K562 (cell line): ENCODE results near the gene ZSCAN2. TPM values are rescaled to one million over a fixed set of nuclear protein-coding genes. Genes with fewer than 3 reads are reported as not detected.

Source experiments
- ATAC-seq: fragments of 200-7000 bp; cut with Tn5 transposase; 3 replicates; pipeline ENCODE4 v1.9.1; 2020; ENCODE audit warnings: moderate library complexity
- BruUV-seq: library from RNA; stranded (reverse); fragments of 400-500 nt; replicated peaks from 2 replicates; lab custom pipeline; 2021; lab: Mats Ljungman, UMichigan
- CTCF ChIA-PET: fragments of 300-600 bp; formaldehyde crosslinking; extraction: SDS; loops from one replicate; lab custom pipeline; 2021; ENCODE audit warnings: low intra/inter-chr PET ratio; lab: Yijun Ruan, JAX
- POLR2A ChIA-PET: fragments of 300-600, 350-650 bp; sonication (Branson Sonifier 250); formaldehyde crosslinking; extraction: SDS; loops from one replicate; lab custom pipeline; 2021; ENCODE audit warnings: antibody characterized with exemption, inconsistent platforms; lab: Yijun Ruan, JAX
- DNase-seq, 4 experiments: peaks; one replicate each; pipeline versions ENCODE4 v3.0.0 to v3.0.0-alpha.2; 2011 to 2018; ENCODE audit warnings: low spot score in 3 of 4, mixed read lengths in 3 of 4; ENCODE audit errors: extremely low read depth in 1 of 4
- FAIRE-seq: peaks from 2 replicates; lab custom pipeline; 2011; peaks lifted over from hg19 to GRCh38; lab: Jason Lieb, UNC
- H2AFZ ChIP-seq: 2 replicates; pipeline ENCODE4 v1.6.0; 2011; ENCODE audit warnings: low read depth, low read length, control low read depth, inconsistent platforms
- H3K27ac ChIP-seq: fragments of 200-600 bp; 3 replicates; pipeline ENCODE4 v1.8.0; 2011; ENCODE audit warnings: low read depth, mild to moderate bottlenecking, control low read depth, inconsistent platforms, low read length, moderate library complexity, mixed read lengths; ENCODE audit errors: extremely low read depth
- H3K27me3 ChIP-seq, 2 experiments: fragments of 300-600 bp in 1 of 2; 2 replicates in 1 of 2; 3 replicates in 1 of 2; pipeline versions ENCODE4 v1.6.0 to v1.8.0; 2011; ENCODE audit warnings: inconsistent platforms in 2 of 2, low read length in 2 of 2, mild to moderate bottlenecking in 1 of 2, mixed read lengths in 1 of 2, moderate library complexity in 1 of 2; ENCODE audit not compliant: control insufficient read depth in 2 of 2, insufficient read depth in 2 of 2
- H3K36me3 ChIP-seq: fragments of 300-600 bp; 3 replicates; pipeline ENCODE4 v1.8.0; 2011; ENCODE audit warnings: mild to moderate bottlenecking, low read length, inconsistent platforms; ENCODE audit not compliant: control insufficient read depth, insufficient read depth
- H3K4me1 ChIP-seq, 2 experiments: fragments of 200-600 bp in 1 of 2; replicated peaks in 1 of 2; 2 replicates in 1 of 2; 3 replicates in 1 of 2; pipeline versions ENCODE4 v1.5.1 to v1.8.0; 2011; ENCODE audit warnings: inconsistent platforms in 2 of 2, low read length in 2 of 2, mild to moderate bottlenecking in 1 of 2, mixed read lengths in 1 of 2, moderate library complexity in 1 of 2; ENCODE audit not compliant: control insufficient read depth in 2 of 2, insufficient read depth in 2 of 2
- H3K4me2 ChIP-seq: 2 replicates; pipeline ENCODE4 v1.6.1; 2011; ENCODE audit warnings: low read length, control low read depth, inconsistent platforms, mixed read lengths; ENCODE audit not compliant: insufficient read depth
- H3K4me3 ChIP-seq: fragments of 200-600 bp; sonication (generic), shearing (Covaris generic); 2 replicates; pipeline ENCODE4 v1.5.1; 2016; ENCODE audit warnings: control low read depth, inconsistent platforms
- H3K79me2 ChIP-seq: fragments of 200-600 bp; 3 replicates; pipeline ENCODE4 v1.8.0; 2011; ENCODE audit warnings: low read length, inconsistent platforms; ENCODE audit not compliant: control insufficient read depth, insufficient read depth
- H3K9ac ChIP-seq, 2 experiments: 2 replicates each; pipeline versions ENCODE4 v1.6.0 to v1.6.1; 2011; ENCODE audit warnings: low read depth in 2 of 2, low read length in 2 of 2, control low read depth in 1 of 2, inconsistent platforms in 1 of 2, mild to moderate bottlenecking in 1 of 2, mixed read lengths in 1 of 2; ENCODE audit not compliant: insufficient read depth in 1 of 2
- H3K9me1 ChIP-seq: one replicate; pipeline ENCODE4 v1.6.0; 2011; ENCODE audit warnings: inconsistent platforms, mild to moderate bottlenecking, low read length, moderate library complexity; ENCODE audit not compliant: control insufficient read depth, insufficient read depth
- H3K9me3 ChIP-seq: replicated peaks from 2 replicates; pipeline ENCODE4 v1.5.1; 2011; ENCODE audit warnings: low read depth, low read length, inconsistent platforms; ENCODE audit not compliant: control insufficient read depth, insufficient read depth
- H4K20me1 ChIP-seq: replicated peaks from 2 replicates; pipeline ENCODE4 v1.6.1; 2011; ENCODE audit warnings: low read length, inconsistent platforms, mixed read lengths; ENCODE audit not compliant: control insufficient read depth, insufficient read depth
- ATF4 ChIP-seq: fragments of 450-650 bp; formaldehyde crosslinking; IDR thresholded peaks from 2 replicates; pipeline ENCODE4 v1.4.0; 2022; ENCODE audit warnings: mild to moderate bottlenecking, moderate library complexity
- GATA2 ChIP-seq: sonication (generic); formaldehyde crosslinking; IDR thresholded peaks from 2 replicates; pipeline ENCODE4 v1.4.0; 2020; ENCODE audit warnings: mild to moderate bottlenecking, missing genetic modification reagents
- GATAD2B ChIP-seq: fragments of 450-650 bp; IDR thresholded peaks from 2 replicates; pipeline ENCODE4 v1.6.1; 2017; ENCODE audit warnings: mild to moderate bottlenecking, borderline replicate concordance
- MBD2 ChIP-seq: sonication (generic); IDR thresholded peaks from 2 replicates; pipeline ENCODE4 v1.6.1; 2016; ENCODE audit warnings: low read depth, borderline replicate concordance
- NFATC3 ChIP-seq: fragments of 450-650 bp; IDR thresholded peaks from 2 replicates; pipeline ENCODE4 v1.6.1; 2017; ENCODE audit warnings: mild to moderate bottlenecking
- POU5F1 ChIP-seq: fragments of 150-350 bp; IDR thresholded peaks from 2 replicates; pipeline ENCODE4 v1.6.1; 2014; ENCODE audit warnings: borderline replicate concordance, low read length, low read depth, mild to moderate bottlenecking; ENCODE audit not compliant: partially characterized antibody
- PTRF ChIP-seq: fragments of 450-650 bp; IDR thresholded peaks from 2 replicates; pipeline ENCODE4 v1.6.1; 2016; ENCODE audit warnings: mild to moderate bottlenecking, missing genetic modification characterization, missing compliant biosample characterization
- WHSC1 ChIP-seq: IDR thresholded peaks from one replicate; pipeline ENCODE4 v1.6.1; 2012; ENCODE audit warnings: low read length, control low read depth, inconsistent platforms
- ZNF12 ChIP-seq: sonication (generic); formaldehyde crosslinking; IDR thresholded peaks from 2 replicates; pipeline ENCODE4 v1.4.0; 2020; ENCODE audit warnings: mild to moderate bottlenecking, missing genetic modification reagents
- ZNF140 ChIP-seq: fragments of 250-450 bp; sonication (Bioruptor Pico); IDR thresholded peaks from 2 replicates; pipeline ENCODE4 v1.8.0; 2021; ENCODE audit warnings: moderate library complexity, mild to moderate bottlenecking, inconsistent platforms
- WGBS: fragments of 100-300 bp; shearing (Covaris generic); methylation state at CpG from one replicate; pipeline ENCODE4 v1.1.6; 2016; ENCODE audit warnings: low coverage, mixed read lengths; ENCODE audit not compliant: insufficient coverage; ENCODE audit errors: missing lambda C conversion rate; 5-methylcytosine and 5-hydroxymethylcytosine counted together
- in situ Hi-C: fragments of 300-500 bp; cut with MboI; formaldehyde crosslinking; loops from 4 replicates; pipeline ENCODE4 v1.15.0; 2018; ENCODE audit warnings: inconsistent platforms, mixed read lengths
- intact Hi-C: fragments of 100-400 bp; cut with micrococcal nuclease; formaldehyde crosslinking; loops from 2 replicates; pipeline ENCODE4 v1.14.2; 2022
- polyA plus RNA-seq, 8 experiments: library from polyadenylated mRNA; depleted of rRNA in 4 of 8; stranded (reverse) in 5 of 8; unstranded in 3 of 8; fragments of >200 nt; fragmentation: Nextera tagmentation in 2 of 8; fragmentation: Illumina TruSeq in 1 of 8; extraction: Ambion mirVana in 2 of 8; extraction: Trizol in 1 of 8; gene quantifications; 2 replicates each; pipeline versions ENCODE4 v1.2.1 to v1.2.3, GENCODE V29; 2011 to 2014; ENCODE audit warnings: inconsistent platforms in 1 of 8, missing spikeins in 1 of 8
- total RNA-seq, 7 experiments: library from RNA; depleted of rRNA in 6 of 7; stranded (reverse); fragments of >200 nt in 6 of 7; fragmentation: Illumina TruSeq in 2 of 7; extraction: Trizol in 2 of 7; gene quantifications; 2 replicates each; pipeline versions ENCODE4 v1.2.1 to v1.2.3, GENCODE V29; 2011 to 2021; ENCODE audit warnings: low replicate concordance in 1 of 7

The ZSCAN2 gene
- total and polyA plus RNA-seq, 9 of the 15 experiments (the other 6 are each of a cell fraction or from before 2014, with no cell fraction given), result 1.7 to 14.2 (median 6.6) TPM

DNA sequence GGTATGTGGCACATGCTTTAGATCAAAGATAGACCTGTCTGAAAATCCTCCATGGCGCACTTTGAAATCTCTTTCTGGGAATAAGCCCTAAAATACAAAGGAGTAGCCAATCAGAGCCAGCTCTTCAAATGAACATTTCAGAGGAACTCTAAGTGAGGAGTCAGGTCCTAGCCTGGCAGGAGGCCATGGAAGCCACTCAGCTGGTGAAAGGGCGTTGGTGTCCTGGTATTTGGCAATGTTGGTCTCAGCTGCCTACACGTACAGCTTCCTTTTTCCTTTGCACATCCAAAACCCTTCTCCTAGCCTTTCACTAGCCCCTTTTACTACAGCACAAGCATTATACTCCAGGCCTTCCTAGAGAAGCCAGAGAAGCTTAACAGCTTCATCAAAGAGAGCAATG lies 47.7 kb downstream of the ZSCAN2 start:
- Histone ChIP-seq H3K9me3 (no peaks in the 10 kb centered on the region), H3K79me2 (peaks cover 11% of the 10 kb centered on the region), H3K9ac (no peak overlapping the region), H3K27ac (no peak overlapping the region), H2AFZ (no peak overlapping the region), H4K20me1 (no peaks in the 10 kb centered on the region; the same call in 1 of the 2 replicates), H3K9me1 (peaks cover 9% of the 10 kb centered on the region), H3K4me2 (no peak overlapping the region), H3K4me3 (no peak overlapping the region), H3K36me3 (peaks cover 77% of the 10 kb centered on the region), H3K4me1 (peaks cover 13 to 20% of the 10 kb centered on the region in 2 experiments; a peak in 4 of 5 replicates), H3K27me3 (no peaks in the 10 kb centered on the region)
- in situ Hi-C loops, result no loop called here
- no TSS peak for BruUV-seq
- DNase-seq, result no peak
- POLR2A ChIA-PET, result interaction anchor here (0.5 to 2.5 kb wide), 7 partner anchors 8 to 184 kb away, joined by 3 to 11 read pairs (median 4); no protein-coding TSS in a partner anchor
- CTCF ChIA-PET, result no interaction called here
- no peak for ATAC-seq
- 79% methylated on average over 3 of the region's 3 CpGs for WGBS
- intact Hi-C loops, result no loop called here
- FAIRE-seq, result no peak
- TF ChIP-seq GATAD2B (no peak), ZNF12 (CRISPR knock-in tag) (no peak), ATF4 (CRISPR knock-in tag) (no peak), MBD2 (no peak), POU5F1 (no peak), ZNF140 (CRISPR knock-in tag) (no peak), NFATC3 (no peak), WHSC1 (no peak), PTRF (tag) (no peak), GATA2 (CRISPR knock-in tag) (no peak)
